ENCODE data around the gene CDIPT. TPM values are rescaled to one million over a fixed set of nuclear protein-coding genes. Genes with fewer than 3 reads are reported as not detected.

The CDIPT gene
- total and polyA plus RNA-seq, 2 of the 4 experiments (the other 2 are of a cell fraction), result 47.1 to 100 TPM

DNA sequence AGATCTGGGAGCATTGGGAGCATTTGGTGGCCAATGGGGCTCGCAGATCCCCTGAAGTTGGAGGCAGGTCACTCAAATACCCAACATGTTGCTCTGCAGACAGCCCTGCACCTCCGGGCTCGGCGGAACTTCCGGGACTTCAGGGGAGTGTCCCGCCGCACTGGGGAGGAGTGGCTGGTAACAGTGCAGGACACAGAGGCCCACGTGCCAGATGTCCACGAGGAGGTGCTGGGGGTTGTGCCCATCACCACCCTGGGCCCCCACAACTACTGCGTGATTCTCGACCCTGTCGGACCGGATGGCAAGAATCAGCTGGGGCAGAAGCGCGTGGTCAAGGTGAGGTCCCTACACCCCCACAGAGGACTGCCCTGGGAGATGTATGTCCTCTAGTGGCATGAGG, 26.4 kb downstream of the CDIPT start:
- Histone ChIP-seq H3K27ac (ENCODE audit: insufficient read depth, low read length) (no peak overlapping the region), H4K5ac (ENCODE audit: low read depth, low read length) (no peak overlapping the region), H2AFZ (replicated peaks; ENCODE audit: low read length, poor library complexity) (no peak overlapping the region), H3K14ac (replicated peaks; ENCODE audit: low read depth, low read length) (no peak overlapping the region), H2BK15ac (ENCODE audit: low read depth, low read length) (no peak overlapping the region), H3K4ac (ENCODE audit: low read depth, low read length) (no peak overlapping the region), H3K23ac (ENCODE audit: low read depth, low read length) (no peak overlapping the region), H3K79me1 (ENCODE audit: low read depth in 1 of 2, low read length in 2 of 2) (peaks cover 16 to 53% of the 10 kb centered on the region in 2 experiments; a peak in 3 of 4 replicates), H2BK5ac (ENCODE audit: low read depth, low read length, poor library complexity, severe bottlenecking) (no peak overlapping the region), H3K9ac (ENCODE audit: low read depth, low read length) (no peak overlapping the region), H3K9me1 (ENCODE audit: insufficient read depth, low read length) (peaks cover 5% of the 10 kb centered on the region; the same call in 1 of the 2 replicates), H4K20me1 (ENCODE audit: insufficient read depth, low read length) (no peaks in the 10 kb centered on the region; the same call in 1 of the 2 replicates), H3K36me3 (ENCODE audit: control insufficient read depth, insufficient read depth, low read length) (peaks cover 75% of the 10 kb centered on the region), H3K9me3 (ENCODE audit: control insufficient read depth, insufficient read depth, low read length) (no peaks in the 10 kb centered on the region), H3K56ac (ENCODE audit: extremely low read depth, insufficient read depth, low read length) (no peak overlapping the region), H2BK120ac (ENCODE audit: low read depth, low read length) (no peak overlapping the region), H3K4me1 (ENCODE audit: control insufficient read depth, insufficient read depth, low read length) (no peaks in the 10 kb centered on the region; the same call in none of the 2 replicates), H2BK20ac (ENCODE audit: low read depth, low read length) (no peak overlapping the region), H4K8ac (ENCODE audit: low read depth in 2 of 2, low read length in 2 of 2) (no peak overlapping the region), H3K4me2 (ENCODE audit: low read depth, low read length) (no peak overlapping the region), H2AK5ac (ENCODE audit: low read depth, low read length) (no peak overlapping the region), H4K91ac (ENCODE audit: insufficient read depth, low read depth, low read length) (no peak overlapping the region), H2AK9ac (replicated peaks; ENCODE audit: low read depth, low read length, poor library complexity) (no peak overlapping the region), H3K27me3 (ENCODE audit: control insufficient read depth, insufficient read depth, low read length) (no peaks in the 10 kb centered on the region), H3K4me3 (ENCODE audit: insufficient read depth, low read depth, low read length) (no peak overlapping the region), H3K18ac (ENCODE audit: low read depth, low read length) (no peak overlapping the region)
- CTCF ChIA-PET, result interaction anchor here (0.6 kb wide), 1 partner anchor 79 kb away, joined by 8 read pairs; no protein-coding TSS in a partner anchor
- intact Hi-C loops (cut with micrococcal nuclease) (no loop called here), dilution Hi-C loops (cut with HindIII; ENCODE audit: low sequenced_read_pairs, unreplicated experiment) (no loop called here), in situ Hi-C loops (cut with MboI; ENCODE audit: low sequenced_read_pairs) (no loop called here)
- no TSS peak for BruUV-seq (replicated peaks)
- ATAC-seq (ENCODE audit: low read depth), result no peak
- no peak for DNase-seq
- TF ChIP-seq POLR2A (IDR thresholded peaks at IDR 0.05; ENCODE audit: low read depth, low read length) (no peak), MXI1 (IDR thresholded peaks at IDR 0.05; ENCODE audit: borderline replicate concordance, low read depth, low read length) (no peak), RCOR1 (IDR thresholded peaks at IDR 0.05; ENCODE audit: insufficient replicate concordance, low read length) (no peak), ELK1 (IDR thresholded peaks at IDR 0.05; ENCODE audit: borderline replicate concordance, low read depth, low read length) (no peak), SMC3 (IDR thresholded peaks at IDR 0.05; ENCODE audit: low read depth, low read length) (no peak), BHLHE40 (IDR thresholded peaks at IDR 0.05; ENCODE audit: low read depth, low read length) (no peak)
- POLR2A ChIA-PET (ENCODE audit: unreplicated experiment), result no interaction called here
- no CpG with 5 or more reads among the region's 15 CpGs for WGBS, 2 experiments (ENCODE audit: extremely low coverage in 2 of 2, insufficient read length in 1 of 2)

Measured in IMR-90 (cell line).